PFSK-1 (cell line): ENCODE measurements around the gene ADCY2.

Experiments used
- FOXP2 ChIP-seq: optimal IDR thresholded peaks from 2 replicates; pipeline ENCODE3; 2011; ENCODE audit warnings: borderline replicate concordance, control low read depth, inconsistent platforms; ENCODE audit not compliant: insufficient read depth; ENCODE audit errors: extremely low read length, extremely low read depth
- POLR2AphosphoS5 ChIP-seq: IDR thresholded peaks from 2 replicates; pipeline ENCODE4 v1.6.1; 2012; ENCODE audit warnings: low read depth, mild to moderate bottlenecking, control low read depth, low read length, moderate library complexity
- REST ChIP-seq, 2 experiments: IDR thresholded peaks; 2 replicates each; pipeline versions ENCODE4 v1.6.1 to v1.8.0; 2011 to 2012; ENCODE audit warnings: low read depth in 2 of 2, low read length in 2 of 2, control low read depth in 1 of 2, inconsistent platforms in 1 of 2, mild to moderate bottlenecking in 1 of 2, moderate library complexity in 1 of 2; ENCODE audit not compliant: insufficient read depth in 1 of 2
- SIN3A ChIP-seq: IDR thresholded peaks from 2 replicates; pipeline ENCODE4 v1.6.1; 2012; ENCODE audit warnings: mild to moderate bottlenecking, low read length, moderate library complexity, borderline replicate concordance; ENCODE audit not compliant: insufficient read depth
- TAF1 ChIP-seq: IDR thresholded peaks from 2 replicates; pipeline ENCODE4 v1.6.1; 2012; ENCODE audit warnings: low read length, control low read depth, borderline replicate concordance; ENCODE audit not compliant: insufficient read depth

The ADCY2 gene

GRCh38 chr5:7762267-7762666 is 366.3 kb downstream of the ADCY2 start:
- TF ChIP-seq SIN3A (no peak), POLR2AphosphoS5 (no peak), FOXP2 (no peak), TAF1 (no peak), REST (IDR thresholded peaks at IDR 0.05; ENCODE audit: insufficient read depth in 1 of 2, low read depth in 2 of 2, low read length in 2 of 2) (no peak)

GRCh38 chr5:7763621-7764072 is 367.7 kb downstream of the ADCY2 start:
- TF ChIP-seq POLR2AphosphoS5, result no peak
- no peak for TF ChIP-seq REST (IDR thresholded peaks at IDR 0.05; ENCODE audit: insufficient read depth in 1 of 2, low read depth in 2 of 2, low read length in 2 of 2)
- no peak for TF ChIP-seq TAF1

- TF ChIP-seq SIN3A (no peak), TAF1 (no peak)
Observed at GRCh38 chr5:7764452-7764851, 368.5 kb downstream of the ADCY2 start.

- TF ChIP-seq POLR2AphosphoS5 (no peak), TAF1 (no peak), REST (IDR thresholded peaks at IDR 0.05; ENCODE audit: insufficient read depth in 1 of 2, low read depth in 2 of 2, low read length in 2 of 2) (no peak), FOXP2 (no peak), SIN3A (no peak)
Observed at GRCh38 chr5:7770436-7770835, 374.5 kb downstream of the ADCY2 start.

- TF ChIP-seq REST (IDR thresholded peaks at IDR 0.05; ENCODE audit: insufficient read depth in 1 of 2, low read depth in 2 of 2, low read length in 2 of 2) (no peak), TAF1 (no peak), SIN3A (no peak), FOXP2 (no peak), POLR2AphosphoS5 (no peak)
Observed at GRCh38 chr5:7772141-7772540, 376.2 kb downstream of the ADCY2 start.
